GM19395 (cell line): ENCODE results near the gene MBD3L3.
"Not testable (repeated sequence)": the region's sequence is repeated elsewhere in the genome, so short reads cannot be mapped to it uniquely, and the experiment has no call there.

ENCODE experiments used
- ATAC-seq: cut with Tn5 transposase; IDR thresholded peaks from one replicate; pipeline ENCODE4 v1.9.1; 2021; ENCODE audit warnings: mild to moderate bottlenecking, moderate library complexity; ENCODE audit not compliant: unreplicated experiment

Gene MBD3L3

GRCh38 chr19:7063764-7064418 is 5.4 kb upstream of the MBD3L3 start:
- no peak for ATAC-seq

DNA sequence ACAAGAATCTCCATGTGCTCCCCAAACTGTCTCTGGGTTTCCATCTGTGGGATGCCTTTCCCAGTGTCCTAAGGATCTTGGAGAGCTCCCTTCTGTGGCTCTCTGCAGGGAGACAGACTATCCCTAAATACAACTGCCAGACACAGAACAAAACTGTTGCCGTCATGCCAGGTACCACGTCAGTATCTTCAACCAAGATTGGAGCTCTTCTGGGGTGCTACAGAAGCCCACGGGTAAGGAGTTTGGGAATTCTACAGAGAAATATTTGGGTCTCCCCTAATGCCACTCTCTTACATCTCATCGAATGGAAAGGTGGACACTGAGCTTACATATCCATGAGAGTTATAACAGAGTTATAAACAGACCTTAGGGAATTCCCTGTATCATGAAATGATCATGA is 4.9 kb upstream of the MBD3L3 start:
- ATAC-seq, result no peak

DNA sequence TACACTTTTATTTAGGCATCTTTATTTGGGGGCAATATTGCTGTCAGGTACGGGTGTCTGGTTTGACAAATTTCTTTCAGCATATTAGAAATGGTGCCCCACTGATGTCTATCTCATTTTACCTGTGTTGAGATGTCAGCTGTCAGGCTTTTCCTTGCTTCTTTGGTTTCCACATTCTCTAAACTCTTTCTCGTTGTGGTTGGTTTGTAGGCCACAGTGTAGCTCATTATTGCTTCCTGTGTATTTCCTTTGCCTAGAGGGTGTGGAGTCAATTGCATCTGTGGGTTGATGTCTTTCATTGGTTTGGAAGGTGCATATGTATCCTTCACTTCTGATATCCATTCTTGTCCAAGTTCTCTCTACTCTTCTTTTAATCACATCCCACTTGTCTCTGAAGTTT is 1.5 kb upstream of the MBD3L3 start:
- ATAC-seq, result not testable (repeated sequence)

GRCh38 chr19:7056371-7056770 is 2.1 kb downstream of the MBD3L3 start:
- not testable (repeated sequence) for ATAC-seq

DNA sequence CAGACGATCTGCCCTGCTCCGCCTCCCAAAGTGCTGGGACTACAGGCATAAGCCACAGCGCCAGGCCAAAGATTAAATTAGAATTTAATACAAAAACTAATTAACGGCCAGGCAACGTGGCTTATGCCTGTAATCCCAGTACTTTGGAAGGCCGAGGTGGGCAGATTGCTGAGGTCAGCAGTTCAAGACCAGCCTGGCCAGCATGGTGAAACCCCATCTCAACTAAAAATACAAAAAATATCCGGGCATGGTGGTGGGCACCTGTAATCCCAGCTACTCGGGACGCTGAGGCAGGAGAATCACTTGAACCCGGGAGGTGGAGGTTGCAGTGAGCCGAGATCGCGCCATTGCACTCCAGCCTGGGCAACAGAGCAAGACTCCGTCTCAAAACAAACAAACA is 2.8 kb downstream of the MBD3L3 start:
- ATAC-seq, result not testable (repeated sequence)

GRCh38 chr19:7054635-7055368 is 3.7 kb downstream of the MBD3L3 start:
- ATAC-seq, result not testable (repeated sequence)

GRCh38 chr19:7052896-7053295 is 5.6 kb downstream of the MBD3L3 start:
- not testable (repeated sequence) for ATAC-seq

- ATAC-seq, result not testable (repeated sequence)
These were observed 7.1 kb downstream of the MBD3L3 start for GRCh38 chr19:7051421-7051820.

DNA sequence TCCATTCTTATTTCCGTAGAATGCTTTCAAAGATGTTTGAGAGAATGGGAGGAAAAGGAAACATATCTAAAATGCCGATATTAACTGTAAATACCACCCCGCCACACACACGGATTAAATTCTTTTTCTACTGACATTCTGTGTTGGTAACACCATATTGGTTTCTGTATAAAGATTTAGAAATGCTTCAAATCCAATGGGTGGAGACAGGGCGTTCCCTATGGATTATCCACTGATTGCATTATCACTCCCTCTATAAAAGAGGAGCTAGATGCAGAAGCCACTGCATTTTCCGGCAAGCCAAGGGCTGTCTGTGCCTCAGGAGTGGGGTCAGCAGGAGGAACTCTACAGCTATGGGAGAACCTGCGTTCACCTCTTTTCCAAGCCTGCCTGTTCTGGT is 9.5 kb downstream of the MBD3L3 start, which contains the start of gene MBD3L2:
TSS of gene MBD3L2 (plus strand) at position 301 of the 400 bp plus-strand sequence. CDS start at position 354, 53 bp downstream.
- ATAC-seq, result not testable (repeated sequence)

DNA sequence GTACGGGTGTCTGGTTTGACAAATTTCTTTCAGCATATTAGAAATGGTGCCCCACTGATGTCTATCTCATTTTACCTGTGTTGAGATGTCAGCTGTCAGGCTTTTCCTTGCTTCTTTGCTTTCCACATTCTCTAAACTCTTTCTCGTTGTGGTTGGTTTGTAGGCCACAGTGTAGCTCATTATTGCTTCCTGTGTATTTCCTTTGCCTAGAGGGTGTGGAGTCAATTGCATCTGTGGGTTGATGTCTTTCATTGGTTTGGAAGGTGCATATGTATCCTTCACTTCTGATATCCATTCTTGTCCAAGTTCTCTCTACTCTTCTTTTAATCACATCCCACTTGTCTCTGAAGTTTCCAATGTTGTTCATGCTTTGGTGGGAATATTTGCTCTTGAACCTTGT is 16.9 kb downstream of the MBD3L3 start:
- not testable (repeated sequence) for ATAC-seq

DNA sequence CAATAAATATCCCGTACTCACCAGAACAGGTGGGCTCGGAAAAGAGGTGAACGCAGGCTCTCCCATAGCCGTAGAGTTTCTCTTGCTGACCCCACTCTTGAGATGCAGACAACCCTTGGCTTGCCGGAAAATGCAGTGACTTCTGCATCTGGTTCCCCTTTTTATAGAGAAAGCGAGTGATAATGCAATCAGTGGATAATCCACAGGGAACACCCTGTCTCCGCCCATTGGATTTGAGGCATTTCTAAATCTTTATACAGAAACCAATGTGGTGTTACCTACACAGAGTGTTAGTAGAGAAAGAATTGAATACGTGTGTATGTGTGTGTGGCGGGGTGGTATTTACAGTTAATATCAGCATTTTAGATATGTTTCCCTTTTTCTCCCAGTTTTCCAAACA is 18.4 kb downstream of the MBD3L3 start, which contains the start of gene MBD3L4:
TSS of gene MBD3L4 (minus strand) at position 101 of the 400 bp plus-strand sequence. CDS start at position 66, 35 bp downstream.
- not testable (repeated sequence) for ATAC-seq

GRCh38 chr19:7030278-7030677 is 28.2 kb downstream of the MBD3L3 start, which contains the start of gene MBD3L5:
MBD3L5 (plus strand) TSS chr19:7030578; CDS start chr19:7030612, 34 bp downstream.
- ATAC-seq, result not testable (repeated sequence)

DNA sequence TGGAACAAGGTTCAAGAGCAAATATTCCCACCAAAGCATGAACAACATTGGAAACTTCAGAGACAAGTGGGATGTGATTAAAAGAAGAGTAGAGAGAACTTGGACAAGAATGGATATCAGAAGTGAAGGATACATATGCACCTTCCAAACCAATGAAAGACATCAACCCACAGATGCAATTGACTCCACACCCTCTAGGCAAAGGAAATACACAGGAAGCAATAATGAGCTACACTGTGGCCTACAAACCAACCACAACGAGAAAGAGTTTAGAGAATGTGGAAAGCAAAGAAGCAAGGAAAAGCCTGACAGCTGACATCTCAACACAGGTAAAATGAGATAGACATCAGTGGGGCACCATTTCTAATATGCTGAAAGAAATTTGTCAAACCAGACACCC is 29.7 kb downstream of the MBD3L3 start:
- ATAC-seq, result not testable (repeated sequence)

DNA sequence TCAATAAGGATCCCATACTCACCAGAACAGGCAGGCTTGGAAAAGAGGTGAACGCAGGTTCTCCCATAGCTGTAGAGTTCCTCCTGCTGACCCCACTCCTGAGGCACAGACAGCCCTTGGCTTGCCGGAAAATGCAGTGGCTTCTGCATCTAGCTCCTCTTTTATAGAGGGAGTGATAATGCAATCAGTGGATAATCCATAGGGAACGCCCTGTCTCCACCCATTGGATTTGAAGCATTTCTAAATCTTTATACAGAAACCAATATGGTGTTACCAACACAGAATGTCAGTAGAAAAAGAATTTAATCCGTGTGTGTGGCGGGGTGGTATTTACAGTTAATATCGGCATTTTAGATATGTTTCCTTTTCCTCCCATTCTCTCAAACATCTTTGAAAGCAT is 37.1 kb downstream of the MBD3L3 start, which contains the start of gene MBD3L2B:
TSS of gene MBD3L2B (minus strand) at position 101 of the 400 bp plus-strand sequence. CDS start at position 67, 34 bp downstream.
- ATAC-seq, result not testable (repeated sequence)

DNA sequence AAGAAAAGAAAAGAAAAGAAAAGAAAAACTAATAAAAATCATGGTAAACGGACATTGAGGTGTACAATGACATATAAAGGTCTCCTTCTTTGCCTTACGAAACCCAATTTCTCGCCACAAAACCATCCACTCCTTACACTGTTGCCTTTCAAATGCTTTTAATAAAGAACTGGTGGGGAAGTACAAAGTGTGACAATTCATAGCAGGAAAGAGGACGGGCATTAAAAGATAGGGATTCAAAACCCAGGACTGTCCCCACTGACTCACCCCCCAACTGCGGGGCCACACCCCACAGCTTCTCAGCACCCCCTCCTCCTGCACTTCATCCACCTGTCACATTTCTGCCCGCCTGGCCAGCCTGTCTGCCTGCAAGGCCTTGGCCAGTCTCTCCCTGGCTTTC is 39.6 kb downstream of the MBD3L3 start:
- ATAC-seq, result no peak

DNA sequence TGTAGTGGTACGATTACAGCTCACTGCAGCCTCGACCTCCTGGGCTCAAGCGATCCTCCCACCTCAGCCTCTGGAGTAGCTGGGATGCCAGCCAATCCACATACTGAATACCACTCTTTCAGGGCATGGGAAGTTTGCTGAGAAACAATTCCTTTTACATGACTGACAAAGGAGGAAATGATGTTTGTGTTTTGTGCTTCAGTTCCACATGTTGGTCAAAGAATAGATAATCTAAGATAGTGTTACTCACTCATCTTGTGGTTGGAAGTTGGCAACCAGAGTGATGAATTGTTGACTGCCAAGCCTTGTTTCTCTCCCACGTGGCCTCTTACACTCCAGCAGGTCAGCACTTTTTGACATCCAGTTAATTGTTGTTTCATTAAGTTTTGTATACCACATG is 44.8 kb downstream of the MBD3L3 start:
- no peak for ATAC-seq

DNA sequence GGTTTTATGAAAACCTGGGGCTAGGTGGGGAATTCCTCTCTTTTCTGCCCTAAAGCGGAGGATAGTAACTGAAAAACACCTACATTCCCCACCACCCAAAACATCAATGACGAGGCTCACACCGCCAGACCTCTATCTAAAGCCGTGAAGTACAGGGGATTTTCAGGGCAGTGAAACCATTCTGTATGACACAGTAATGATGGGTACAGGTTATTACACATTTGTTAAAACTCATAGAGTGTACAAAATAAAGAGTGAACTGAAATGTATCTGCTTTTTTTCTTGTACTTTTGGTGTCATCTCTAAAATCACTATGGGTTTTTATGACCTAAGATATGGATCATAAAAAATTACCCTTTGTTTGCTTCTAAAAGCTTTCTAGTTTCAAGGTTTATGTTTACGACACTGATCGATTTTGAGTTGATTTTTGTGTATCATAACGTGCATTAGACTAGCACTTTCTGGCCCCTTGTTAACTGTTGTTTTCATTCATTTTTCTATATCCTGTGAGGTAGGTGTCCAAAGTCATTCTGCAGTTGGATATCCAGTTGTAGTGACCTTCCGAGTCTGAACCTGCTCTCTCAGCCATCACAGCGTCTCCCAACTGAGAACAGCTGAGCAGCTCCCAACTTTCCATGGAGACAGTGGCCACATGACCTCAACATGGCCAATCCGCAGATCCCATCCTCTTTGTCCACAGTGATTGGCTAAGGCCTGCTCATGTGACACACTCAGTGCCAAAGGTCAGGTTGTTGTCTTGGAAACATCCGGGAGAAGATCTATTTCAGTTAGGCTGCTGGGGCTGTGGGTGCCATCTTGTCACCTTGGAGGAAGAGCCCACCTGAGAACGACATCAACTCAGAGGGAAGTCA is 47.5 kb downstream of the MBD3L3 start:
- no peak for ATAC-seq

- ATAC-seq, result no peak
These were observed 50.6 kb downstream of the MBD3L3 start for GRCh38 chr19:7007859-7008258.
